ENCODE results near the gene ANKRD6. TPM values are rescaled to one million over a fixed set of nuclear protein-coding genes. Genes with fewer than 3 reads are reported as not detected.

The ANKRD6 gene
- total RNA-seq, 1 donor from 2014 or later, result 2.2 TPM

DNA sequence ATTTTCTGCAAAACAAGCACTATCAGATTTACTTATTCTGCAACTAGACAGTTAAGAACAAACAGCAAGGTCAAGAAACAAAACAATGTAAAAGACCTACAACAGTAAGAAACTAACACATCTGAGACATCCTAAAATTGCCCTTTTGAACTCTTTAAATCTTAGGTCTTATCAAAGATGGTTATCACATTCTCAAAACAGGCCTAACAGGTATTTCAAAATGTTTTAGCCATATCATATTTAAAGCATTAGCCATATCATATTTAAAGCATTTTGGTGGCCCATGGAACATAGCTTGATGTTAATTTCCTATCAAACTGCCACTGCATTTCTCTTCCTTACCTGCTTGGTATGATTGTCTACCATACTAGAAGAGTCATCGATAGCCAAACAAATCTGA, 216.7 kb downstream of the ANKRD6 start:
- no peak overlapping the region for H3K27ac Mint-ChIP-seq
- intact Hi-C loops (cut with micrococcal nuclease), result no loop called here
- no peaks in the 10 kb centered on the region for H3K27me3 Mint-ChIP-seq (ENCODE audit: low read depth)
- no peak overlapping the region for H3K4me3 Mint-ChIP-seq (ENCODE audit: low read depth)
- H3K36me3 Mint-ChIP-seq (ENCODE audit: low read depth), result peaks cover 72% of the 10 kb centered on the region
- peaks cover 8% of the 10 kb centered on the region for H3K4me1 Mint-ChIP-seq (ENCODE audit: low read depth)
- no peaks in the 10 kb centered on the region for H3K9me3 Mint-ChIP-seq
- no peak for DNase-seq (ENCODE audit: low spot score)

DNA sequence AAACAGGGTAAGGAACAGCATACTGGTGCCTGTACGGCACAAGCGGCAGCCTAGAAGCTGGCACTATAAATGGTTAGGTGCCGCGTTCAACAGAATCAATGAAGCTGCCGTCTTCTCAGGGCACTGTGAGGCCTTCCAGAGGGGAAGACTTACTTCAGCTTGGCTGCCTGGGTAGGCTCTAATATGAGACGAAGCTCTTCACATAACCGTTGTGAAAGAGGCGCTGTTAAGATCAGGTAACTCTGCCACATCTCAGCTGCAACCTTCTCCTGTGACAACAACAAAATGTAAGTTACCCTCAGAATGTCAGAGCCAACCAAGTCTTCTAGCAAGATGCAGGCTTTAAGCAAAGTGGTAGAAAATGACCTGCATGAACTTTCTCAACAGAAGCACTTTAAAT, 217.6 kb downstream of the ANKRD6 start:
- H3K27me3 Mint-ChIP-seq (ENCODE audit: low read depth), result no peaks in the 10 kb centered on the region
- no peak for DNase-seq (ENCODE audit: low spot score)
- H3K4me3 Mint-ChIP-seq (ENCODE audit: low read depth), result no peak overlapping the region
- no peaks in the 10 kb centered on the region for H3K9me3 Mint-ChIP-seq
- H3K36me3 Mint-ChIP-seq (ENCODE audit: low read depth), result peaks cover 70% of the 10 kb centered on the region
- peaks cover 5% of the 10 kb centered on the region for H3K4me1 Mint-ChIP-seq (ENCODE audit: low read depth)
- intact Hi-C loops (cut with micrococcal nuclease), result no loop called here
- no peak overlapping the region for H3K27ac Mint-ChIP-seq

- Mint-ChIP-seq H3K9me3 (no peaks in the 10 kb centered on the region), H3K4me1 (ENCODE audit: low read depth) (peaks cover 2% of the 10 kb centered on the region)
Observed at GRCh38 chr6:89655122-89655521, 222.2 kb downstream of the ANKRD6 start.

GRCh38 chr6:89657445-89658158, 224.7 kb downstream of the ANKRD6 start:
- no peak for DNase-seq (ENCODE audit: low spot score)
- no peaks in the 10 kb centered on the region for H3K27me3 Mint-ChIP-seq (ENCODE audit: low read depth)
- H3K4me3 Mint-ChIP-seq (ENCODE audit: low read depth), result no peak overlapping the region
- no peaks in the 10 kb centered on the region for H3K9me3 Mint-ChIP-seq
- no peaks in the 10 kb centered on the region for H3K4me1 Mint-ChIP-seq (ENCODE audit: low read depth)
- intact Hi-C loops (cut with micrococcal nuclease), result no loop called here
- H3K27ac Mint-ChIP-seq, result no peak overlapping the region
- peaks cover 73% of the 10 kb centered on the region for H3K36me3 Mint-ChIP-seq (ENCODE audit: low read depth)

More at GRCh38 chr6:89655122-89655521, 222.2 kb downstream of the ANKRD6 start:
- no peak overlapping the region for H3K4me3 Mint-ChIP-seq (ENCODE audit: low read depth)
- intact Hi-C loops (cut with micrococcal nuclease), result no loop called here
- H3K36me3 Mint-ChIP-seq (ENCODE audit: low read depth), result peaks cover 76% of the 10 kb centered on the region
- H3K27ac Mint-ChIP-seq, result no peak overlapping the region
- no peak for DNase-seq (ENCODE audit: low spot score)
- no peaks in the 10 kb centered on the region for H3K27me3 Mint-ChIP-seq (ENCODE audit: low read depth)

- peaks cover 74% of the 10 kb centered on the region for H3K36me3 Mint-ChIP-seq (ENCODE audit: low read depth)
- H3K4me1 Mint-ChIP-seq (ENCODE audit: low read depth), result no peaks in the 10 kb centered on the region
- H3K27ac Mint-ChIP-seq, result no peak overlapping the region
- H3K27me3 Mint-ChIP-seq (ENCODE audit: low read depth), result no peaks in the 10 kb centered on the region
- intact Hi-C loops (cut with micrococcal nuclease), result no loop called here
- H3K9me3 Mint-ChIP-seq, result no peaks in the 10 kb centered on the region
- no peak overlapping the region for H3K4me3 Mint-ChIP-seq (ENCODE audit: low read depth)
- DNase-seq (ENCODE audit: low spot score), result no peak
Observed at GRCh38 chr6:89660981-89661380, 228.0 kb downstream of the ANKRD6 start.

DNA sequence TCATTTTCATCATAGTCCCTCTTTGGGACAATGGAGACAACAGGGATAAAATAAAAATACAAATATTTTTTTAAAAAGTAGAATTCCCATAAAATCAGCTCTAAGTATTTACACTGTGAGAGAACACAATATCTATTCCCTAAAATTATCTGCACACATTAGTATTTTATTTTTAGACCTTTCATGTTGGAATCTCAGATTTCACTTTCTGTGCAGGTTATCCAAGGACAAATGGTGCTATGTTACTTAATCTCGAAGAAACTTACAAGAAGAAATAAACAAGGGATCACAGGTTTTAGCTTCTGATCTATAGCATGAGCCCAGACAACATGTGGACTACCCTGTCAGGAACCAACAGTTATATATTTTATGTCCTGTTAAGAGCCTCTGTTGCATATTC, 228.6 kb downstream of the ANKRD6 start:
- no peak overlapping the region for H3K4me3 Mint-ChIP-seq (ENCODE audit: low read depth)
- no peaks in the 10 kb centered on the region for H3K4me1 Mint-ChIP-seq (ENCODE audit: low read depth)
- H3K27me3 Mint-ChIP-seq (ENCODE audit: low read depth), result no peaks in the 10 kb centered on the region
- peaks cover 76% of the 10 kb centered on the region for H3K36me3 Mint-ChIP-seq (ENCODE audit: low read depth)
- DNase-seq (ENCODE audit: low spot score), result no peak
- no peak overlapping the region for H3K27ac Mint-ChIP-seq
- intact Hi-C loops (cut with micrococcal nuclease), result no loop called here
- H3K9me3 Mint-ChIP-seq, result no peaks in the 10 kb centered on the region

GRCh38 chr6:89662659-89663223, 229.8 kb downstream of the ANKRD6 start:
- Mint-ChIP-seq H3K27me3 (ENCODE audit: low read depth) (no peaks in the 10 kb centered on the region), H3K27ac (no peak overlapping the region), H3K9me3 (no peaks in the 10 kb centered on the region), H3K36me3 (ENCODE audit: low read depth) (peaks cover 67% of the 10 kb centered on the region), H3K4me3 (ENCODE audit: low read depth) (no peak overlapping the region), H3K4me1 (ENCODE audit: low read depth) (no peaks in the 10 kb centered on the region)
- intact Hi-C loops (cut with micrococcal nuclease), result no loop called here
- DNase-seq (ENCODE audit: low spot score), result no peak

GRCh38 chr6:89667872-89668556, 235.1 kb downstream of the ANKRD6 start:
- Mint-ChIP-seq H3K9me3 (no peaks in the 10 kb centered on the region), H3K27ac (no peak overlapping the region), H3K4me1 (ENCODE audit: low read depth) (no peaks in the 10 kb centered on the region), H3K27me3 (ENCODE audit: low read depth) (no peaks in the 10 kb centered on the region), H3K36me3 (ENCODE audit: low read depth) (peaks cover 66% of the 10 kb centered on the region), H3K4me3 (ENCODE audit: low read depth) (no peak overlapping the region)
- no peak for DNase-seq (ENCODE audit: low spot score)
- intact Hi-C loops (cut with micrococcal nuclease), result no loop called here

DNA sequence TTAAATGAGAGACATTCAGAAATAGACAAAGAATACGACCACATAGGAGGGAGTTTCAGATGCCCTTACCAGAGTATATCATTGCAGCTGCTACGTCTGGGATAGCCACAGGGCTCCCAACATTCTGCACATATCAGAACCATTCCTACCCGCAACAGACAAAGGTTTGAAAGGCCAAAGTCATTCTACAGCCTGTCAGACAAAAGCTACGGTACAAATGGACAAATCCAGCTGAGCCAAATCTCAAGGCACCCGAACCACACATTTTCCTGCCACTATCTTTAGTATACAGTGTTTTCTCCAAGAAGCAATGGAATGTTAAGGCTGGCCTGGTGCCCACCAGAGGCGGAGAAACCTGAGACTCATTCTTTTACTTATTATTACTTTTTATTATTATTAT, 236.1 kb downstream of the ANKRD6 start:
- Mint-ChIP-seq H3K4me1 (ENCODE audit: low read depth) (no peaks in the 10 kb centered on the region), H3K9me3 (no peaks in the 10 kb centered on the region), H3K4me3 (ENCODE audit: low read depth) (no peak overlapping the region), H3K27ac (no peak overlapping the region), H3K36me3 (ENCODE audit: low read depth) (peaks cover 62% of the 10 kb centered on the region), H3K27me3 (ENCODE audit: low read depth) (no peaks in the 10 kb centered on the region)
- intact Hi-C loops (cut with micrococcal nuclease), result no loop called here
- DNase-seq (ENCODE audit: low spot score), result no peak

GRCh38 chr6:89670935-89671565, 238.1 kb downstream of the ANKRD6 start:
- intact Hi-C loops (cut with micrococcal nuclease), result no loop called here
- H3K4me1 Mint-ChIP-seq (ENCODE audit: low read depth), result no peaks in the 10 kb centered on the region
- DNase-seq (ENCODE audit: low spot score), result no peak
- no peaks in the 10 kb centered on the region for H3K9me3 Mint-ChIP-seq
- H3K36me3 Mint-ChIP-seq (ENCODE audit: low read depth), result peaks cover 73% of the 10 kb centered on the region
- no peak overlapping the region for H3K27ac Mint-ChIP-seq
- H3K4me3 Mint-ChIP-seq (ENCODE audit: low read depth), result no peak overlapping the region
- H3K27me3 Mint-ChIP-seq (ENCODE audit: low read depth), result no peaks in the 10 kb centered on the region

- H3K9me3 Mint-ChIP-seq, result no peaks in the 10 kb centered on the region
- no peak overlapping the region for H3K4me3 Mint-ChIP-seq (ENCODE audit: low read depth)
- no peak overlapping the region for H3K27ac Mint-ChIP-seq
- no peak for DNase-seq (ENCODE audit: low spot score)
- H3K27me3 Mint-ChIP-seq (ENCODE audit: low read depth), result no peaks in the 10 kb centered on the region
- peaks cover 76% of the 10 kb centered on the region for H3K36me3 Mint-ChIP-seq (ENCODE audit: low read depth)
- H3K4me1 Mint-ChIP-seq (ENCODE audit: low read depth), result no peaks in the 10 kb centered on the region
- intact Hi-C loops (cut with micrococcal nuclease), result no loop called here
Observed at GRCh38 chr6:89675949-89676748, 243.2 kb downstream of the ANKRD6 start.

DNA sequence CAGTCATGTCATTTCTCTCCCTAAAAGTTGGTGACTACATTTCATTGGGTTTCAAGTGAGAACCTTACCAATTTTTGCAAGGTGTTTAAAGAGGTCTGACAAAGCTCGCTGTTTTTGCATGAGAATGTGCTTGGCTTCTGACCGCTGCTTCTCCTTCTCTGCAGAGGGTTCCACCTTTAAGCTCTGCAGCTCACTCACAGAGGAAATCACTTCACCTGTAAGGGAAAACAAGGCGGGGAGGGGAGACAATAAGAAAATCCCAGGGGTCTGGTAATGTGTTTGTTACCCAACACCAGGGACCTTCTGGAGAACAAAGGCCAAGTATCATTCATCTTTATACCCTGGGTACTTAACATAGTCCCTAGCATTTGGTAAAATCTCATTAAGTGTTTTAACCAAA, 245.6 kb downstream of the ANKRD6 start:
- H3K4me3 Mint-ChIP-seq (ENCODE audit: low read depth), result no peak overlapping the region
- H3K9me3 Mint-ChIP-seq, result no peaks in the 10 kb centered on the region
- no peaks in the 10 kb centered on the region for H3K4me1 Mint-ChIP-seq (ENCODE audit: low read depth)
- peaks cover 75% of the 10 kb centered on the region for H3K36me3 Mint-ChIP-seq (ENCODE audit: low read depth)
- no peak overlapping the region for H3K27ac Mint-ChIP-seq
- intact Hi-C loops (cut with micrococcal nuclease), result no loop called here
- no peaks in the 10 kb centered on the region for H3K27me3 Mint-ChIP-seq (ENCODE audit: low read depth)
- DNase-seq (ENCODE audit: low spot score), result no peak
